GM12878 (cell line): ENCODE results near the gene KHDRBS2. TPM values are rescaled to one million over a fixed set of nuclear protein-coding genes. Genes with fewer than 3 reads are reported as not detected.

Experiments used
- ATAC-seq: fragments of 200-7000 bp; cut with Tn5 transposase; 3 replicates; pipeline ENCODE4 v1.9.1; 2020; ENCODE audit warnings: mild to moderate bottlenecking, moderate library complexity
- BruUV-seq: library from RNA; stranded (reverse); fragments of 400-500 nt; replicated peaks from 2 replicates; lab custom pipeline; 2021; lab: Mats Ljungman, UMichigan
- CTCF ChIA-PET: fragments of 300-600 bp; sonication (Branson Sonifier 250); formaldehyde crosslinking; extraction: SDS; loops from one replicate; lab custom pipeline; 2021; ENCODE audit warnings: inconsistent platforms; lab: Yijun Ruan, JAX
- POLR2A ChIA-PET: fragments of 350-600 bp; formaldehyde crosslinking; extraction: SDS; loops from one replicate; lab custom pipeline; 2021; ENCODE audit warnings: inconsistent platforms; lab: Charles Lee
- RAD21 ChIA-PET: fragments of 300-600 bp; sonication (Branson Sonifier 250); formaldehyde crosslinking; loops from one replicate; lab custom pipeline; 2023; ENCODE audit warnings: antibody characterized with exemption; ENCODE audit not compliant: unreplicated experiment; lab: Charles Lee
- SMC1A ChIA-PET: fragments of 300-600 bp; sonication (Branson Sonifier 250); formaldehyde crosslinking; loops from one replicate; lab custom pipeline; 2023; ENCODE audit not compliant: unreplicated experiment, uncharacterized antibody; lab: Charles Lee
- DNase-seq: peaks from one replicate; pipeline ENCODE4 v3.0.0-alpha.2; 2011; ENCODE audit warnings: low read depth, low spot score
- FAIRE-seq: peaks from 3 replicates; lab custom pipeline; 2011; peaks lifted over from hg19 to GRCh38; lab: Jason Lieb, UNC
- H2AFZ ChIP-seq: 2 replicates; pipeline ENCODE4 v1.6.0; 2011; ENCODE audit warnings: low read depth, low read length, control low read depth; ENCODE audit not compliant: control insufficient read depth
- H3K27ac ChIP-seq: 2 replicates; pipeline ENCODE4 v1.5.1; 2011; ENCODE audit warnings: control low read depth; ENCODE audit not compliant: control insufficient read depth, insufficient read depth
- H3K27me3 ChIP-seq, 2 experiments: replicated peaks in 1 of 2; 2 replicates each; pipeline versions ENCODE4 v1.6.0 to v1.6.1; 2011; ENCODE audit warnings: low read length in 1 of 2; ENCODE audit not compliant: control insufficient read depth in 2 of 2, insufficient read depth in 2 of 2
- H3K36me3 ChIP-seq, 2 experiments: 2 replicates each; pipeline ENCODE4 v1.5.1; 2011; ENCODE audit warnings: low read length in 1 of 2; ENCODE audit not compliant: control insufficient read depth in 2 of 2, insufficient read depth in 2 of 2
- H3K4me1 ChIP-seq: 2 replicates; pipeline ENCODE4 v1.6.1; 2011; ENCODE audit warnings: mild to moderate bottlenecking, low read length, moderate library complexity, mixed read lengths; ENCODE audit not compliant: control insufficient read depth, insufficient read depth
- H3K4me2 ChIP-seq: 2 replicates; pipeline ENCODE4 v1.6.0; 2011; ENCODE audit warnings: control low read depth; ENCODE audit not compliant: control insufficient read depth, insufficient read depth
- H3K4me3 ChIP-seq: fragments of 200-600 bp; sonication (generic); 2 replicates; pipeline ENCODE4 v1.5.1; 2016
- H3K79me2 ChIP-seq: 2 replicates; pipeline ENCODE4 v1.6.0; 2011; ENCODE audit warnings: low read length; ENCODE audit not compliant: control insufficient read depth, insufficient read depth
- H3K9ac ChIP-seq: 2 replicates; pipeline ENCODE4 v1.8.0; 2011; ENCODE audit warnings: low read length, control low read depth, mixed read lengths; ENCODE audit not compliant: control insufficient read depth, insufficient read depth
- H3K9me3 ChIP-seq: replicated peaks from 3 replicates; pipeline ENCODE4 v1.5.1; 2011; ENCODE audit warnings: mild to moderate bottlenecking, low read length; ENCODE audit not compliant: control insufficient read depth, insufficient read depth
- H4K20me1 ChIP-seq: 2 replicates; pipeline ENCODE4 v1.6.0; 2011; ENCODE audit not compliant: control insufficient read depth, insufficient read depth
- BHLHE40 ChIP-seq, 2 experiments: fragments of 450-650 bp in 1 of 2; IDR thresholded peaks; 2 replicates each; pipeline ENCODE4 v1.6.1; 2011 to 2017; ENCODE audit warnings: low read depth in 2 of 2, borderline replicate concordance in 1 of 2, improper control_type of control experiment in 1 of 2, low read length in 1 of 2, mild to moderate bottlenecking in 1 of 2
- CHD4 ChIP-seq: fragments of 200-600 bp; sonication (generic); IDR thresholded peaks from 2 replicates; pipeline ENCODE4 v1.6.1; 2016; ENCODE audit warnings: mild to moderate bottlenecking
- HSF1 ChIP-seq: fragments of 150-350 bp; IDR thresholded peaks from 2 replicates; pipeline ENCODE4 v1.6.1; 2014; ENCODE audit warnings: mild to moderate bottlenecking, low read depth, low read length
- KAT2A ChIP-seq: conservative IDR thresholded peaks from 2 replicates; pipeline ENCODE4 v1.6.1; 2011; ENCODE audit warnings: low read depth, low read length; ENCODE audit not compliant: control insufficient read depth
- MEF2A ChIP-seq: IDR thresholded peaks from 2 replicates; pipeline ENCODE4 v1.6.1; 2011; ENCODE audit warnings: low read depth, mild to moderate bottlenecking, low read length, moderate library complexity; ENCODE audit not compliant: insufficient read depth
- NFYB ChIP-seq: IDR thresholded peaks from 2 replicates; pipeline ENCODE4 v1.6.1; 2011; ENCODE audit warnings: low read depth, mild to moderate bottlenecking, low read length, improper control_type of control experiment, moderate library complexity; ENCODE audit not compliant: insufficient read depth
- PAX8 ChIP-seq: fragments of 450-650 bp; IDR thresholded peaks from 2 replicates; pipeline ENCODE4 v1.6.1; 2017; ENCODE audit warnings: mild to moderate bottlenecking, moderate library complexity
- POLR2A ChIP-seq: IDR thresholded peaks from 2 replicates; pipeline ENCODE4 v1.6.1; 2011; ENCODE audit warnings: low read depth, mild to moderate bottlenecking, low read length
- POLR2AphosphoS5 ChIP-seq: IDR thresholded peaks from 2 replicates; pipeline ENCODE4 v1.6.1; 2011; ENCODE audit warnings: mild to moderate bottlenecking, low read length, inconsistent platforms
- SMARCA5 ChIP-seq: fragments of 450-650 bp; IDR thresholded peaks from 2 replicates; pipeline ENCODE4 v1.6.1; 2017; ENCODE audit warnings: mild to moderate bottlenecking
- TCF12 ChIP-seq: IDR thresholded peaks from 2 replicates; pipeline ENCODE4 v1.6.1; 2011; ENCODE audit warnings: low read depth, mild to moderate bottlenecking, low read length
- TCF7 ChIP-seq: IDR thresholded peaks from 2 replicates; pipeline ENCODE4 v1.6.1; 2014; ENCODE audit warnings: antibody characterized with exemption, borderline replicate concordance
- YBX1 ChIP-seq: fragments of 450-650 bp; IDR thresholded peaks from 2 replicates; pipeline ENCODE4 v1.6.1; 2016; ENCODE audit warnings: antibody characterized with exemption
- ZBED1 ChIP-seq: IDR thresholded peaks from 2 replicates; pipeline ENCODE4 v1.6.1; 2016; ENCODE audit warnings: borderline replicate concordance
- ZBTB40 ChIP-seq: fragments of 450-650 bp; IDR thresholded peaks from 2 replicates; pipeline ENCODE4 v1.6.1; 2016; ENCODE audit warnings: mild to moderate bottlenecking, moderate library complexity, borderline replicate concordance
- ZNF24 ChIP-seq: fragments of 450-650 bp; IDR thresholded peaks from 2 replicates; pipeline ENCODE4 v1.6.1; 2017; ENCODE audit warnings: antibody characterized with exemption, mild to moderate bottlenecking
- WGBS: methylation state at CpG from one replicate; pipeline ENCODE4 v1.1.6; 2016; ENCODE audit warnings: low lambda C conversion rate; ENCODE audit not compliant: insufficient replicate concordance, insufficient coverage; ENCODE audit errors: missing lambda C conversion rate; 5-methylcytosine and 5-hydroxymethylcytosine counted together
- in situ Hi-C: fragments of 300-500 bp; cut with MboI; formaldehyde crosslinking; loops from 9 replicates; pipeline ENCODE4 v1.14.3; 2018; ENCODE audit warnings: mixed read lengths
- intact Hi-C: fragments of 100-400 bp; cut with micrococcal nuclease; formaldehyde crosslinking; loops from one replicate; pipeline ENCODE4 v1.14.2; 2022; ENCODE audit not compliant: unreplicated experiment
- polyA plus RNA-seq, 11 experiments: library from polyadenylated mRNA; depleted of rRNA in 4 of 11; unstranded in 6 of 11; stranded (reverse) in 5 of 11; fragments of >200 nt; fragmentation: Nextera tagmentation in 4 of 11; fragmentation: Illumina TruSeq in 1 of 11; extraction: Ambion mirVana in 4 of 11; extraction: Trizol in 1 of 11; gene quantifications; 1 replicate in 1 of 11; 2 replicates in 10 of 11; pipeline versions ENCODE4 v1.2.1 to v1.2.3, GENCODE V29; 2011 to 2016; ENCODE audit warnings: inconsistent platforms in 2 of 11, missing spikeins in 2 of 11, low read depth in 1 of 11
- total RNA-seq, 4 experiments: library from RNA; depleted of rRNA in 3 of 4; stranded (reverse); fragments of >200 nt in 3 of 4; fragmentation: Illumina TruSeq in 1 of 4; extraction: Trizol in 1 of 4; gene quantifications; 2 replicates each; pipeline versions ENCODE4 v1.2.1 to v1.2.3, GENCODE V29; 2013 to 2021
- TF ChIP-seq, protein P1 (sequence below): fragments of 450-650 bp; IDR thresholded peaks from 2 replicates; pipeline ENCODE4 v1.6.1; 2017; ENCODE audit warnings: mild to moderate bottlenecking, moderate library complexity

Gene KHDRBS2
- total and polyA plus RNA-seq, 10 of the 15 experiments (the other 5 are each of a cell fraction or from before 2014, with no cell fraction given) = 0.11 to 0.56 TPM; not detected in 8

- Histone ChIP-seq H3K36me3 (no peaks in the 10 kb centered on the region), H2AFZ (no peak overlapping the region), H3K9ac (no peak overlapping the region), H3K27me3 (no peaks in the 10 kb centered on the region), H4K20me1 (no peaks in the 10 kb centered on the region), H3K4me3 (no peak overlapping the region), H3K79me2 (no peaks in the 10 kb centered on the region), H3K4me1 (no peaks in the 10 kb centered on the region), H3K9me3 (no peaks in the 10 kb centered on the region), H3K4me2 (no peak overlapping the region), H3K27ac (no peak overlapping the region)
- TF ChIP-seq NFYB (no peak), ZNF24 (no peak), ZBTB40 (no peak), TCF7 (no peak), SMARCA5 (no peak), BHLHE40 (IDR thresholded peaks at IDR 0.05; ENCODE audit: borderline replicate concordance in 1 of 2, low read depth in 2 of 2, low read length in 1 of 2) (no peak), YBX1 (no peak), MEF2A (no peak), POLR2A (no peak), PAX8 (no peak), ZBED1 (no peak), TCF12 (no peak), CHD4 (no peak), HSF1 (no peak), KAT2A (no peak), POLR2AphosphoS5 (no peak)
- TF ChIP-seq, protein P1, sequence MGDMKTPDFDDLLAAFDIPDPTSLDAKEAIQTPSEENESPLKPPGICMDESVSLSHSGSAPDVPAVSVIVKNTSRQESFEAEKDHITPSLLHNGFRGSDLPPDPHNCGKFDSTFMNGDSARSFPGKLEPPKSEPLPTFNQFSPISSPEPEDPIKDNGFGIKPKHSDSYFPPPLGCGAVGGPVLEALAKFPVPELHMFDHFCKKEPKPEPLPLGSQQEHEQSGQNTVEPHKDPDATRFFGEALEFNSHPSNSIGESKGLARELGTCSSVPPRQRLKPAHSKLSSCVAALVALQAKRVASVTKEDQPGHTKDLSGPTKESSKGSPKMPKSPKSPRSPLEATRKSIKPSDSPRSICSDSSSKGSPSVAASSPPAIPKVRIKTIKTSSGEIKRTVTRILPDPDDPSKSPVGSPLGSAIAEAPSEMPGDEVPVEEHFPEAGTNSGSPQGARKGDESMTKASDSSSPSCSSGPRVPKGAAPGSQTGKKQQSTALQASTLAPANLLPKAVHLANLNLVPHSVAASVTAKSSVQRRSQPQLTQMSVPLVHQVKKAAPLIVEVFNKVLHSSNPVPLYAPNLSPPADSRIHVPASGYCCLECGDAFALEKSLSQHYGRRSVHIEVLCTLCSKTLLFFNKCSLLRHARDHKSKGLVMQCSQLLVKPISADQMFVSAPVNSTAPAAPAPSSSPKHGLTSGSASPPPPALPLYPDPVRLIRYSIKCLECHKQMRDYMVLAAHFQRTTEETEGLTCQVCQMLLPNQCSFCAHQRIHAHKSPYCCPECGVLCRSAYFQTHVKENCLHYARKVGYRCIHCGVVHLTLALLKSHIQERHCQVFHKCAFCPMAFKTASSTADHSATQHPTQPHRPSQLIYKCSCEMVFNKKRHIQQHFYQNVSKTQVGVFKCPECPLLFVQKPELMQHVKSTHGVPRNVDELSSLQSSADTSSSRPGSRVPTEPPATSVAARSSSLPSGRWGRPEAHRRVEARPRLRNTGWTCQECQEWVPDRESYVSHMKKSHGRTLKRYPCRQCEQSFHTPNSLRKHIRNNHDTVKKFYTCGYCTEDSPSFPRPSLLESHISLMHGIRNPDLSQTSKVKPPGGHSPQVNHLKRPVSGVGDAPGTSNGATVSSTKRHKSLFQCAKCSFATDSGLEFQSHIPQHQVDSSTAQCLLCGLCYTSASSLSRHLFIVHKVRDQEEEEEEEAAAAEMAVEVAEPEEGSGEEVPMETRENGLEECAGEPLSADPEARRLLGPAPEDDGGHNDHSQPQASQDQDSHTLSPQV = no peak
- ATAC-seq = no peak
- BruUV-seq = no TSS peak
- SMC1A ChIA-PET = no interaction called here
- POLR2A ChIA-PET = no interaction called here
- CTCF ChIA-PET = no interaction called here
- RAD21 ChIA-PET = no interaction called here
- no peak for DNase-seq
- intact Hi-C loops = no loop called here
- FAIRE-seq = no peak
- in situ Hi-C loops = no loop called here
- 24% methylated on average over 5 of the region's 5 CpGs for WGBS
Measured at GRCh38 chr6:62236784-62237183, 49.2 kb downstream of the KHDRBS2 start.
